Left kidney (tissue), 2 donors: ENCODE data around the gene HDAC9. TPM values are rescaled to one million over a fixed set of nuclear protein-coding genes. Genes with fewer than 3 reads are reported as not detected.
A peak's percentile ranks its signal among the peaks of the same experiment; 100 is the strongest.
"Not testable (repeated sequence)": the region's sequence is repeated elsewhere in the genome, so short reads cannot be mapped to it uniquely, and the experiment has no call there.

ENCODE experiments used
- DNase-seq: peaks from one replicate; pipeline ENCODE4 v3.0.0-alpha.2; 2013
- polyA plus RNA-seq: library from polyadenylated mRNA; unstranded; fragments of 120-200 nt; gene quantifications from one replicate; pipeline ENCODE4 v1.2.1, GENCODE V29; 2013; ENCODE audit not compliant: insufficient read length

The HDAC9 gene
- polyA plus RNA-seq, 1 donor, result 10.4 TPM

DNA sequence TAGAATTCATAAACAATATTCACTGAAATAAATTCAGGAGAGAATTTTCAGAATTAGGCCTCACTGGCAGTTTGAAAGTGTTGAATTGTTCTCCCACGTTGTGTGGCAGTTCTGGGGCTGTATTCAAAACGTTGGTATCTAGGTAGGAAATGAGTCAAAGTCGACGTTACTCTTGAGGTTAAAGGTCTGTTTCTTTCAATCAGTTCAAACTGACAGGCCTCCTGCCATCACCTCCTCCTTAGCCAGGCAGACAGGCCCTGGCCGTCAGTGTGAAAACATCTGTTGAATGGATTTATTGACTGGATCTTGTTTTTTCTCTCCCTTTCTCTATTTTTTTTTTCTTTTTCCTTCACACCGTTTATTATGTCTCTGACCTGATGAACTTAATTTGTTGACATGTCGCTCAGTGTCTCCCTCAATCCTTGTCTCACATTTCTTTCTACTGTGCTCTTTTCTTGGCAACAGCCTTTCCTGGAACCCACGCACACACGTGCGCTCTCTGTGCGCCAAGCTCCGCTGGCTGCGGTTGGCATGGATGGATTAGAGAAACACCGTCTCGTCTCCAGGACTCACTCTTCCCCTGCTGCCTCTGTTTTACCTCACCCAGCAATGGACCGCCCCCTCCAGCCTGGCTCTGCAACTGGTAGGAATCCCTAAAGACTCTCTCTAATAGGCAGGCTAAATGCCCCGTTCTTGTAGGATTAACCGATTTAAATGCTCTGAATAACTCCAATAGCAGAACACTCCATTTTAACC lies 231.7 kb downstream of the HDAC9 start:
- DNase-seq, result no peak

DNA sequence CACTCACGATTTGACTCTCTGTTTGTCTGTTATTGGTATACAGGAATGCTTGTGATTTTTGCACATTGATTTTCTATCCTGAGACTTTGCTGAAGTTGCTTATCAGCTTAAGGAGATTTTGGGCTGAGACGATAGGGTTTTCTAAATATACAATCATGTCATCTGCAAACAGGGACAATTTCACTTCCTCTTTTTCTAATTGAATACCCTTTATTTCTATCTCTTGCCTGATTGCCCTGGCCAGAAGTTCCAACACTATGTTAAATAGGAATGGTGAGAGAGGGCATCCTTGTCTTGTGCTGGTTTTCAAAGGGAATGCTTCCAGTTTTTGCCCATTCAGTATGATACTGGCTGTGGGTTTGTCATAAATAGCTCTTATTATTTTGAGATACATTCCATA lies 240.5 kb downstream of the HDAC9 start:
- not testable (repeated sequence) for DNase-seq

DNA sequence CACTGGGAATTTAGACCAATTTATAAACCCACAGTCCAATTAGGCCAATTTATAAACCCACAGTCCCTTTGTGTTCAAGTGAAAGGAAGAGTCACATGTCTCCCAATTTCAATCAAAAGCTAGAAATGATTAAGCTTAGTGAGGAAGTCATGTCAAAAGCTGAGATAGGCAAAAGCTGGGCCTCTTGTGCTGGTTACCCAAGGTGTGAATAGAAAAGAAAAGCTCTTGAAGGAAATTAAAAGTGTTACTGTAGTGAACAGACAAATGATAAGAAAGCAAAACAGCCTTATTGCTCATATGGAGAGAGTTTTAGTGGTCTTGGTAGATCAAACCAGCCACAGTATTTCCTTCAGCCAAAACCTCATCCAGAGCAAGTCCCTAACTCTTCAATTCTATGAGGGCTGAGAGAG lies 245.0 kb downstream of the HDAC9 start:
- DNase-seq, result no peak

DNA sequence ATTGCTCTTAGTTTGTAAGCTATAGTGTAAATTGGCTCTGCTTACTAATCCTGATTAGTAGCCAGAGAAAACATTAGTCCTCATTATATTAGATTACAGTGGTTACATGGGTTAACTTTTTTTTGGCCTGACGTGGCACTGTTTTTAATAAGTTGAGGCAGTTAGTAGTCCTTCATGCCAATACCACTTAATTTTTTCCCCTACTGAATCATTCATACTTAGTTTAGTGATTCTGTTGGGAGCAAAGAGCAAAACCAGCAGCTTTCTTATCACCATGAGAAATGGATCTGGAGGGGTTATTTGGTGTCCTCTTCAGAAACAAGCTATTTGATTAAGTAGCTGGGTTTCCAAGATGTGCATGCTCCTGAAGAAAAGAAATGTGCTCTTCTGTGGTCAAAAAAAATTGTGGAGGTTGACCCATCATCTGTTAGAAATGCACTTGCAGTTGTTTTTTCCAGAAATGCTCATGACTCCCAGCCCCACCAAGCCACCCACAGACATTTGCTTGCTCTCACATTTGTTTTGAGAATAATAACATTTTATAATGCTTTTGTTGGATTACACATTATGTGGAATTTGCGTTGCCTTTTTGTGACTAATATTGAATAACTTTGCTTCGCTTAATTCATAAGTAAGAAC lies 258.5 kb downstream of the HDAC9 start:
- DNase-seq, result no peak

DNA sequence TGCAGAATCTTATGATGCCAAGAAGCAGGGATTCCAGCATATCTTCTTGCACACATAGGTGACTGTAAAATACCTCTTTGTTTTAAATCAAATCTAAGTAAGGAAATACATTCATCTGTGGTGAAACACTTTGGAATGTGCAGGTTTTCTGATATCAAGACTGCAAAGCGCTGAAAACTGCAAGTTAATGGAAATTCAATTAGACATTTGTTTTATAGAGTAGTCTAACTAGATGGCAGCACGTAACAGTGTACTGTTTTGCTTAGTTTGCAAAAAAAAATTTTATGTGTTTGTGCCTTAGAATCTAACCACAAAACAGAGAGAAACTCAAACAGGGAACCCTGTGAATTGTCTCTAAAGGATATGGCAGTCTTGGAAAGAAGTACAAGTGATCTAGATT lies 259.2 kb downstream of the HDAC9 start:
- DNase-seq, result no peak

DNA sequence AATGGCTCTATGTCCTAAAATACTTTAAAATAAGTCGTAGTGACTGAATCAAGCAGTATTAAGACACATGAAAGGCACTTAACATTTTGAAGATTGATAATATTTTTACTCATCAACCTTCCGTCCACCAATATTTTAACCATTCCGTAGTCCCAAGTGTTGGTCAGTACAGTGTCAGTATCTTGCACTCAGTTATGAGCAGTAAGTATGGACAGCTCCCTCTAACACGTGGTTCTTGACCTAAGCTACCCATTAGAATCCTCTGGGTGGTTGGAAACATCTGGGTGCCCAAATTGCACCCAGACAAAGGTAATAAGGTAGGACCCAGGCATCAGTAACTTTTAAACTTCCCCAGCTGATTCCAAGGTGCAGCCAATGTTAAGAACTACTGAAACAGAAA lies 260.2 kb downstream of the HDAC9 start:
- no peak for DNase-seq

DNA sequence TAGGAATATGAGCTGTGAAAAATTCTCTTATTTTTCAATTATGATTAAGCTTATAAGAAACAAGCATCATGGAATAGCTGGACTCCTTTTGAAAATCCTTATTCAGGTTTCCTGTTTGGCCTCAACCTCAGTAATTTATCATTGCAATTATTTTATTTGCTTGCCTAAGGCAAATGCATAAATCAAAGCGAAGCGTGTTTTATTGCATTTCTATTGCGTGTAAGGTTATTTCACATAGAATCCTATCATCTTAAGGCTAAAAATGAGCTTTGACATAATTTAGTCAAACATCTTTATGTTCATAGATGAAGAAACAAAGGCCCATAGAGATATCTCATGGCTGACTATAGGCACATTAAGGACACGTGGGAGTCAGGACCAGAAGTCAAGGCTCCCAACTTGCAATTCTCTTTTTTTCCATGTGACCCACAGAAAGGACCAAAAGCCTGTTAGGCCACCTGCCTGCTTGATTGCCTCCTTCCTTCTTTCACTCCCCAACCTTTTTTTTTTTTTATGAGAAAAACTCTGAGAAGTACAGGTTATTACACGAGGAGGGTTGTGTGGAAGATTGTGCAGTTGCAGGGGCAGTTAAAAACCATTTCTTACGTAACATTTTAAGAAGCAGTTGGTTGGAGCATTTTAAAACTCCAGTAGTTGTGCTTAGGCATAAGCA lies 261.0 kb downstream of the HDAC9 start:
- DNase-seq, result no peak

DNA sequence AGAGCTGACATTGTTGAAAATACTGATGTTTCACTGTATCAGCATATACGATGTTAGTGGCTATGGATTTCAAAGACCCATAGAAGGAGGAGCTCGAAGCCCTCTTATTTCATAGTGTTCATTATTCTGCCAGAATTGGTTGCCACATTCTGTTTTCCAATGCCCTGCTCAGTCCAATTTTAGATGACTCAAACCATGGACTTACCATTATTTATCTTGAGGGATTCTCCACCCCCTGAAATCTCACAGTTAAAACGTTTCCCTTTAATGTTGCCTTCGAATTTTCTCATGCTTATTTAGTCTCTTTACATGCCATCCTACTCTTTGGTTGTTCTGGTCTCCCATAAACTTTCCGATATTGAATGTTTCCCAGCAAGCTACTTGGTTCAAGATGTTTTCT lies 264.5 kb downstream of the HDAC9 start:
- no peak for DNase-seq

DNA sequence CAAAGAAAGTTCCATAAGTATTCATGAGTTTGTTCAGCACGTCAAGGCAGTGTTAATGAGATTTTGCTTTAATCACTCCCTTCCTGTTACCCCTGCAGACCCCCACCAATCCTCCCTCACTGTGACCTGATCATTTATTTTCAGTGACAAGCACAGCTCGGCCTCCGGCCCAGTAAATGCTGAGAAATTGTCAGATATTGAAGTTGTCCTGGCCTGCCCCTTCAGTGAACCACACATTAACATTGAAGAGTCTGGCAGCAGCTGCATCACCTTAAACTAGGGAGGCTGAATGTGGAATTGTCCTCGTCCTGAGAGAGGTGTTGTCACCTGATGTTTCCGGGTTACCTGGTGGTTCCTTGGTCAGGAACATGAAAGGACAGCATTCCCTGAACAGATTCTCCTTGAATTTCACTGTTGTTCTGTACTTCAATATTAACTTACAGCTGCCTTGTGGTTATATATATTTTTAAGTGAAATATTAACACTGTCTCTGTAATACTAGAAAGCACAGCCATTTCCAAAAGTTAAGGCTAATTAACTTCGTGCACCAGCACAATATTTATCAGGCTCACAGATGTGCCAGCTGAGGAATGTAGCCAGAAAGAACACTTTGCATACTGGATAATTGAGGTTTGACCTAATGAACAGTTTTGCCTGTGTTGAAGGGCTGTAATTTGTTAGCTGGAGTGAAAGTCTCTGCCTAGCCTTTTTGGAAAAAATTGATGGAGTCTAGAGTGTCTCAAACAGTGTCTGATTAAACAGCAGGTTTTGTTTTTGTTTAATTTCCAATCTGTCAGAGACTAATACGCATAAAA lies 265.3 kb downstream of the HDAC9 start:
- peak; percentile 31 for DNase-seq

DNA sequence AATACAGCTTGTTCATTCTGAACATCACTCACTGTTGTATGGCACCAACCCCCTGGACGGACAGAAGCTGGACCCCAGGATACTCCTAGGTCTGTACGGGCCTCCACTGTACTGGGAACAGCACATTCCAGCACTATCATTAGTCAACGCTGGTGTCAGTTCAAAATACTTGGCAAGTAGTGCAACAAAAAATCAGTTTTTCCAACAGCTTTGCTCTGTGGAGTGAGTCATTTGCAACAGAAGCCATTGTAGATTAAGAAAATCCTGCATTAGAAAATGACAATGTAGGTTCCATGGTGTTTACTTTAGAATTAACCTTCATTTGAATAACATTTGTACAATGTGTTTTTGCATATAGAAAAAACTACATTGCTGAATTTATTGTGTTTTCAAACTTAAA lies 266.6 kb downstream of the HDAC9 start:
- no peak for DNase-seq

DNA sequence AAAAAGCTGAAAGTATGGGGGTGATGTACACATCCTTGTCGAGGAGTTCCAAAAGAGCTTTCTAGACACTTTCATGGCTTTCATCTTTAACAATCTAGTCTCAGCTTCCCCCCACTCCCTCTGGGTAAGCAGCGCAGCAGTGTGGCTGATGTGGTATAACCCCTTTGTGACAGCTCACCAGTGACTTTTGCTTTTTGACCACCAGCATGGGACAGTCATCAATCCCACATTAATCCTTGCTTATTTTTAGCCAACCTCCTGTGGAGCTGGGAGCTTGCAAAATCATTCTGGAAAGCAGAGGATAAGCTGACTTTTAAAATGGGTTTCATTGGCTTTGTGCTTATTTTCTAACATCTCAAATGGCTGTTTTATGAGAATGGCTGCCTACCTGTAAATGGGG lies 272.7 kb downstream of the HDAC9 start:
- DNase-seq, result no peak

DNA sequence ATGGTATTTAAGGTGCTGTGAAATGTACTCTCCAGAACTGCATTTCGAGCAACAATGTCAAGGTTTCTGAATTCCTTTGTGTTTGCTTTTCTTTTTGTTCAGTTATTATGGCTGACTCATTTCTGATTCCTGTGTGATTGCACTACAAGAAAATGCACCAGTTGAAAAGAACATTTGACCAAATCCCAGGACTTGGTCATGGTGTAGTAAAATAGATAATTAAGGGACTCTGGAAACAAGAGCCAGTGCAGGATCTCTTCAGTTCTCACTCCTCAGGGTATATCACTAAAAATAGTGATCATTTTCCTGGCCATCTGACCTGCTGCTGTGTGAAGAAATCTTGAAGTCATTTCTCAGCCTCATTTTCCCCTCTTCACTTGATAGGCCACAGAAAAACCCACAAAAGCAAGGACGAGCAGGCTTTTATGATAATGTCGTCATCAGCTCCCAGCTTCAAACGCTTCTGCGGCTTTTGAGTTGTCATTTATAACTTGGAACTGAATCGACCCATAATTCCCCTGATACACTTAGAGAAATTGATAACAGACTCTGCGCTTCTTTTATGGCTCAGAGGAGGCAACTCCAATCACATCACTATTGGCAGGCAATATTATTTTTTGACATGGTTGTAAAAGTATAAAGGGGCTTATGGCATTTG lies 274.7 kb downstream of the HDAC9 start:
- DNase-seq, result no peak

DNA sequence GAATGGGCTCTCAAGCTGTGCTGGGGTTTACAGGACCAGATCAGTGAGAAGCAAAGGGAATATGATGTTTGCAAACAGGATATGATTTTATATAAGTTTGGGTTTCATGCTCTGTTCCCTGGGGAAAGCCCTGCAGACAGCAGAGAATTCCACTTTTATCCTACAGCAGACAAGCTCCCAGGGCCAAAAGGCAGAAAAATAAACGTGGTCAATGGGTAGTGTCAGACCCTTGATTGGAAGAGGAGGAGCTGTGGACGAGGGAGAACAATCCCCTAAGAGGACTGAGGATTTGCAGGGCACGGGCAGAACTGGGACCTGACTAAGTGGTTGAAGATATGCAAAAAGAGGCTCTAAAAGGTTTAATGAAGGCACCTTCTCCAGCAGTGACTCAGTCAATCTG lies 275.3 kb downstream of the HDAC9 start:
- DNase-seq, result no peak

DNA sequence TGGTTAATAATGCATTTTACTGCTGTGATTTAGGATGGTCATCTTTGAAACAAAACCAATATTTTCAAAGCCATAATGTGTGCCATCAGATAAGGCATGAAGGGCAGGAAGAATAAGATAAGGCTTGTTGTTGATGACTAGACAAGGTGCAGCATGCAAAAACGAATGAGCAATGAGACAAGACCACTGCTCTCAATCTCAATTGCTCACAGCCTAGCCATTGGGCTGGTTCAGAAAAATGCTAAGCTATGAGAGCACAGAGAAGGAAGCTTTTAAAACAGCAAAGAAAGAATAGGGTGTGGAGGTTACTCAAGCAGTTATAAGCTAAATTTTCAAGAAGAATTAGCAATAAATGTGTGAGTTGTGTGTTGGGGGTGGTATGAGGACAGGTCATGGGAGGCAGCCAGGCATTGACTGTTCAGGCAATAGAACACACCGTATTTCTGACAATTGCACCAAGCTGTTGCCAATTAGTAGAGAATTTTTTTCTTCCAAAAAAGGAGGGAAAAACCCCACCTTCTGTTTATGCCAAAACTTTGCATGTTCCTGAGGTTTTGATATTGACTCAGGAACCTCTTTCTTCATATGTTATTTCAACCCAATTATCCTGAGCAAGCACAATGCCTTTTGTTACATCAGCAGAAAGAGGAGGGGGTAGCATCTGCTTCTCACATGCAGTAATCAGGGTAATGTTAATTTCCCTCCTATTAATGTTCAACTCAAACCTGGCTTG lies 276.5 kb downstream of the HDAC9 start:
- no peak for DNase-seq

DNA sequence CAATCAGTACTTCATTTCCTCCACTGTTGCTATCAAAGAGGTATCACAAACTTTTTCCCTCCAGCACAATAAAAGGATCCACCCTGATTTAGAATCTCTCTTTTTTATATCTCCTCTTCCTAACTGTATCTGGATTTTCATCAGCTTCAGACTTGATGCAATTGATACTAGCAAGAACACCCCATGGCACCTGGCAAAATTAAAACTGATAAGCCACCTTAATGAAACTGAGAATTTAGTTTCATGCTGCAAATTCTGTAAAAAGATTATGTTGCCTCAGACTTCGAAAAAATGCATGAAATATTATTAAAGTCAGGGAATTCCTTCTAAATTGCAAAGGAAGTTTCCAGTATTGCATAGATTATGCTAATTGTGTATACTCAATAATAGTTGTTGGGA lies 277.0 kb downstream of the HDAC9 start:
- DNase-seq, result no peak

DNA sequence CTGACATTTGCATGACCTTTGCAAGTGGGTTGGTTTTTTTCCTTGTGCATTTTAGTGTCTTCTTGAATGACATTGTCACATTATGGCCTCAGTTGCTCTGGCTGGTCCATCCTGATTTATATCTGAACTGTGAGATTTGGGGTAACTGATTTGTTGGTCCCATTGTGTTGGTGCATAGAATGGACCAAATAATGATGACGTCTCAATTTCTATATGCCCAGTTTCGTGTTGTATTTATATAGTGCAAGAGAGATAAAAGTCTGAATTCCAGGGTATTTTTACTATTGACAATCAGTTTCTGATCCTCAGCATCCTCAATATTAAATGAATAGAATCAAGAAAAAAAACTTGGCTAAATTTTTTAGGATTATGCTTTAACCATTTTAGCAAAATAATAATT lies 281.8 kb downstream of the HDAC9 start:
- DNase-seq, result no peak

DNA sequence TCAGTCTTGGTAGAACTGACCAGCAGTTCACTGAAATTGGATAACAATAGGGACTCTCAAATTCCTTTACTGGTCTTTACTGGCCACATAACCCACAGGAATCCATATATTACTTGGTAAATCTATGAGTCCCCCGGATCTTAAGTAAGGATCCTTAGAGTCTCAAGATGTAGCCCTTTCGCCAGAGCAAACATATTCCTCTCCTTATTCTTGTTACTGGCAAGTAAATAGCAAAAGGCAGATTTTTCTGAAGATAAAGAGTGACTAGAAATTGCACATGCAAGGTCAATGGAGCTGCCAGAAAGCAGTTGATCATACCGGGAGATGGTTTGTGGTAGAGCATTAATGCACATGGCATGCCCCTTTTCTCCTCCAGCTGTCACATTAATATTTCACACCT lies 283.0 kb downstream of the HDAC9 start:
- DNase-seq, result no peak

DNA sequence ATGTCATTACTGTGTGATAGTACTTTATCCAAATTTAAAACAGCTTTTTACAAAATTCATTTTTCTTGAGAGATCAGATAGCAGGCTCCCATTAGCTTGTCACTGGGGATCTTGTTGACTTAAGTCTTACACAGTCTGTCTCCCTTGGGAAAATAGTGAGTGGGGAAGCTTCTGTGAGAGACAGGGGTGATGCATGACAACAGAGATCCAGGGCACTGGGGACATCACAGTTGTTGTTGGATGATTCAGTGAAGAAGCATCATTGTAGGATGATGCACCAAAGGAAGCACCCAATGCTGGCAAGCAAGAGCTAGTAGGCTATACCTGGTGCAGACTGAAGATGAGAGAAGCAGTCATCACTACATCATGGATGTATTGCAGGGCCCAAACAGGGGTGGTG lies 284.7 kb downstream of the HDAC9 start:
- no peak for DNase-seq

DNA sequence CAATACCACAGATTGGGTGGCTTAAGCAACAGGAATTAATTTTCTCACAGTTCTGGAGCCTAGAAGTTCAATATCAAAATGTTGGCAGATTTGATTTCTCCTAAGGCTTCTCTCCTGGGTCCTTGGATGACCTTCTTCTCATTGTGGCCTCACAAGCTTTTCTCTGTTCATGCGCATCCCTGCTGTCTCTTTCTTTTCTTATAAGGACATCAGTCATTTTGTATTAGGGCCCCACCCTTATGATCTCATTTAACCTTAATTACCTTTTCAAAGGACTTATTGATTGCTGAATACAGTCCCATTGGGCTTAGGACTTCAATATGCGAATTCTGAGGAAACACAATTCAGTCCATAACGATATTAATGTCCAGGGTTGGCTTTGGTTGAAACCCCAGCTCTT lies 285.4 kb downstream of the HDAC9 start:
- no peak for DNase-seq

DNA sequence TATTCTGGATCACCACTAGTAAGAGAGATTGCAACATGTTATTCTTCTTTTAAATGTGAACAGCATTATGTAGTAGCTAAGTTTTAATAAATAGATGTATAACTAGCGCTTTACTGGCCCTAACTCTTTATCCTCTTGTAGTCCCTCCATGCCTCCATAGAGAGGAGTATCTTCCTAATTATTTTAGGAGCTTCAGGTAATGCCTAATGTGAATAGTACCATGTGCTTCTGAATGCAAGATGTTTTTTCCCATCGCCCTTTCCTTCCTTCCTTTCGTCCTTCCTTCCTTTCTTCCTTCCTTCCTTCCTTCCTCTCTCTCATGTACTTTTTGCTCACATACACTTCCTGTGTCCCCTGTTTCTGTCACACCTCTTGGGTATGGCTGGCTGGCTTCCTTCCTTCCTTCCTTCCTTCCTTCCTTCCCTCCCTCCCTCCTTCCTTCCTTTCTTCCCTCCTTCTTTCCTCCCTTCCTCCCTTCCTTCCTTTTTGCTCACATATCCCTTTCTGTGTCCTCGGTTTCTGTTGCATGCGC lies 290.7 kb downstream of the HDAC9 start:
- DNase-seq, result no peak

DNA sequence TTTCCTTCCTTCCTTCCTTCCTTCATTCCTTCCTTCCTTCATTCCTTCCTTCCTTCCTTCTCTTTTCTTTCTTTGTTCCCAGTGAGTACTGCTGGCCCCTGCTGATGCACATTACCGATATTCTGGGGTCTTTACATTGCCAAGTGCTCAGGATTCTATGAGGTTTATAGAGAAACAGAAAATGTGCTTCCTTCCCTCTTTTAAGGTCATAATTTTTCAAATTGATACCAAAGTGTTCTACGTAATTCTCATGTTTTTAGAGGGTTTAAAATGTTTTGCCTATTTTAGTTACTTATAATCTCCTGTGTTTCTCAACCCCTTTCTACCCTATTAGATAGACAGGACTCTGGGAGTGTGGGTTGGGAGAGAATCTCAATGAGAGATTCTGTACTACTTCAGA lies 291.2 kb downstream of the HDAC9 start:
- DNase-seq, result no peak
